HG03342 (cell line): ENCODE data around the gene DDIAS.
A peak's percentile ranks its signal among the peaks of the same experiment; 100 is the strongest.
"Not testable (repeated sequence)": the region's sequence is repeated elsewhere in the genome, so short reads cannot be mapped to it uniquely, and the experiment has no call there.

Source experiments
- ATAC-seq: cut with Tn5 transposase; IDR thresholded peaks from one replicate; pipeline ENCODE4 v1.9.1; 2021; ENCODE audit warnings: mild to moderate bottlenecking, moderate library complexity; ENCODE audit not compliant: unreplicated experiment

DDIAS gene

DNA sequence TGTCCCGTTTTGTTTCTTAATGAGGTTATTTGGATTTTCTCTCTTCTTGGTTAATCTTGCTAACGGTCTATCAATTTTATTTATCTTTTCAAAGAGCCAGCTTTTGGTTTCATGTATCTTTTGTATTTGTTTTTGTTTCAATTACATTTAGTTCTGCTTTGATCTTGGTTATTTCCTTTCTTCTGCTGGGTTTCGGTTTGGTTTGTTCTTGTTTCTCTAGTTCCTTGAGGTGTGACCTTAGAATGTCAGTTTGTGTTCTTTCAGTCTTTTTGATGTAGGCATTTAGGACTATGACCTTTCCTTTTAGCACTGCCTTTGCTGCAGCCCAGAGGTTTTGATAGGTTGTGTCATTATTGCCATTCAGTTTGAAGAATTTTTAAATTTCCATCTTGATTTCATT lies 18.7 kb downstream of the DDIAS start:
- not testable (repeated sequence) for ATAC-seq

DNA sequence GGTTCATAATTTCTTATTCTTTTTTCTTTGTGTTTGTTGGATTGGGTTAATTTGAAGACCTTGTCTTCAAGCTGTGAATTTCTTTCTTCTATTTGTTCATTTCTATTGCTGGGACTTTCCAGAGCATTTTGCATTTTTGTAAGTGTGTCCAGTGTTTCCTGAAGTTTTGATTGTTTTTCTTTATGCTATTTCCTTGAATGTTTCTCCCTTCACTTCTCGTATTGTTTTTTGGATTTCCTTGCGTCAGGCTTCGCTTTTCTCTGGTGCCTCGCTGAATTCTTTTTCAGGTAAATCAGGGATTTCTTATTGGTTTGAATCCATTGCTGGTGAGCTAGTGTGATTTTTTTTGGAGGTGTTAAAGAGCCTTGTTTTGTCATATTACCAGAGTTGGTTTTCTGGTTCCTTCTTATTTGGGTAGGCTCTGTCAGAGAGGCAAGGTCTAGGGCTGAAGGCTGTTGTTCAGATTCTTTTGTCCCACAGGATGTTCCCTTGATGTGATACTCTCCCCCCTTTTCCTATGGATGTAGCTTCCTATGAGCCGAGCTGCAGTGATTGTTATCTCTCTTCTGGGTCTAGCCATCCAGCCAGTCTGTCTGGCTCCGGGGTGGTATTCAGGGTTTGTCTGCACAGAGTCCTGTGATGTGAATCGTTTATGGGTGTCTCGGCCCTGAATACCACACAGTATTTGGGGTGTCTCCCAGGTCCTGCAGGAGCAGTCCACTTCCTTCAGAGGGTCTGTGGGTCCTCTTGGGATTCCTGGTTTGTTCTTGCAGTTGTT lies 21.0 kb downstream of the DDIAS start:
- not testable (repeated sequence) for ATAC-seq

DNA sequence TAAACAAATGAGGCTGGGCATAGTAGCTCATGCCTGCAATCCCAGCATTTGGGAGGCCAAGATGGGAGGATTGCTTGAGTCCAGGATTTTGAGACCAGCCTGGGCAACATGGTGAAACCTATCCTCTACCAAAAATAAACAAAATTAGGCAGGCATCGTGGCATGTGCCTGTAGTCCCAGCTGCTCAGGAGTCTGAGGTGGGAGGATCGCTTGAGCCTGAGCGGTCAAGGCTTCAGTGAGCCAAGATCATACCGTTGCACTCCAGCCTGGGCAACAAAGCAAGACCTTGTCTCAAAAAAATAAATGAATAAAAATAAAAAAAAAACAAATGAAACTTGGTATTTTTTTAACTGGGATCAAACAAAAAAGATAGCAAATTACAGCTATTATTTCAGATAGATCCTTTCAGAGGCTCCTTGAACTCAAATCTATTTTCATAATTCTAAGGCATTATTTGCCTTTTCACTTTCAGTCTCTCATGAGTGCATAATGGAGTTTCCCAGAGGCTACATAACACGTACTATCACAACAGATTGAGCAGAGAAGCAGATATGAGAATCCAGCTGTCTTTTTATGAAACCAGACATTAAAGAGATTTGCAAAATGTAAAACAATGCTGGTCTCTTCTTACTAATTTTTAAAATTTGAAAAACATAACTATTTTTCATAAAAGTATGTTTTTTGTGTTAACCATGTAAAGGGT lies 23.1 kb downstream of the DDIAS start:
- no peak for ATAC-seq

DNA sequence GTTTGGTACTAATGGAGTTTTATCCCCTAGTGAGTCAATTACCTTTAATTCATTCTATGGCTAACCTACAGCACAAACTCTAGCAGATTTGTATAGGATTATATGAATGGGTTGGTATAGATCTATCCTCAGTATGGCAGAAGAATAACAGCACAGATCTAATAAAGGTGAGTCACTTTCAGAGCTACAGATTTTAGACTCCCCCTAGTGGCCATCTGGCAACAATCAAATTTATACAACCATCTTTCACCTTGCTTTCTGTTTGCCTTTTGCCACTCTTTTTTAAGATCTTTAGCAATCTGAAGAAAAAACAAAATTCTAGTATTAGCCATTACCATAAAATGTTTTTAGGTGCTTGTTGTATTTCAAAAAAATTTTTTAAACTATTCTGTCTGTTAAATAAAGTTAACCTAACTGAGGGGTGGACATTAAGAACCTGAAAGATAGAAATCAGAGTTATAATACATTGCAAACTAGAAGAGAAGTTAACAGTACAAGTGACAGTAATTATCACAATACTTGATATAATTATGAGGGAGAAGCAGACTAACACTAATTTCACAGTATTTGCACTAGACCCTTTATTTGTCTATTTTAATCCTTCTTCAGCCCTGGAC lies 25.8 kb downstream of the DDIAS start:
- ATAC-seq: peak; percentile 79

DNA sequence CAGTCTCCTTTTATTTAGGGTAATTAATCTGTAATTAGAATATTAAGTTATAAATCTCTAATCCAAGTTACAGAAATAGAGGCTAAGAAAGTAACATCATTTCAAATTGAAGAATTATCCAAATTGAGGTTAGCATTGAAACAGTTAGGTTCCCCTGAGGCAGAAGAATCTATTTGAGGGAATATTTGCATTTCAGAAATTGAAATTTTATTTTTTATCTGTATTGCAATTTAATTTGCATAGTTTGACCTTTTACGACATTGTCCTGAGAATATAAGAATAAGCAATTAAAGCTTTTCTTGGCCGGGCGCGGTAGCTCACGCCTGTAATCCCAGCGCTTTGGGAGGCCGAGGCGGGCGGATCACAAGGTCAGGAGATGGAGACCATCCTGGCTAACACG lies 27.6 kb downstream of the DDIAS start:
- ATAC-seq: no peak

DNA sequence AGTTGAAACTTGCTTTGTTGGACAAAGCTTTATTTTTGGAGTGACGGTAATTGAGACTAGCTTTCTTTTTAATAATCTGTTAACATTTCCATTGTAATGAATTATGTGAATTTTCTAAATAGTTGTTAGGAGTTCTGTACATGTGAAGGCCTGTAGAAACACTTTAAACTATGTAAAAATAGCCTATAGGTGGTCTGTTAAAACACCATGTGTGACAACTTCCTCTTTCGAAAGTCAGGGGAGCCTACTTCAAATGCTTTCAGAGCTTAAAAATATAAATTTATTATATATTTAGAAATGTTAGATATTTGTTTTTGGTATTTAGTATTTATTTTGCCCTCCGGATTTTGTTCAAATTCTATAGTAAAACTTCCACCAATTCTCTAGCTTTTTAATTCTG lies 28.7 kb downstream of the DDIAS start:
- ATAC-seq: no peak

DNA sequence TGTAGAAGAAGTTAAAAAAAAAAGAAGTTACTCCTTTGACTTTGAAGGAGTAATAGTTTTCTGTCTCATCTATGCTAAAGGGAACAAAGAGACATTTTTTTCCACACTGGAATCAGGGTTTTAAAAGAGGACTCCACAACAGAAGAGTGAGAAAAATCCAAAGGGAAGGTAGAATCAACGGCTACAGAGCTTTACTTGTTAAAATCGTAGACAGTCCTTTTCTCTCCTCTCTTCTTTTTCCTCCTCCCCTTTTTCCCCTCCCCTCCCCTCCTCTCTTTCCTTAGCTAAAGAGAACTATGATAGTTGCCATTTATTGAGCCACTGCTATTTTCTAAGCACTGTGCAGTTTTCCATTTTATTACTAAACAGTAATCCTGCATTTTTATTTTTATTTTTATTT lies 29.2 kb downstream of the DDIAS start:
- no peak for ATAC-seq

DNA sequence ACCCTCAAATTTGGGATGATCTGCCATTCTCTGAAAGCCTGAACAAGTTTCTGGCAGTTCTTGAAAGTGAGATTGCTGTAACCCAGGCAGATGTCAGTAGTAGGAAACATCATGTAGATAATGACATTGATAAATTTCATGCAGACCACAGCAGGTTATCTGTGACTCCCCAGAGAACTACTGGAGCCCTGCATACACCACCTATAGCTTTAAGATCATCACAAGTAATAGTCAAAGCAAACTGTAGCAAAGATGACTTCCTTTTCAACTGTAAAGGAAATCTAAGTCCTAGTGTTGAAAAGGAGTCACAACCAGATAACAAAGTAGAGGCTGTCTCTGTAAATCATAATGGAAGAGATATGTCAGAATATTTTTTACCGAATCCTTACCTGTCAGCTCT lies 31.0 kb downstream of the DDIAS start:
- ATAC-seq: no peak

DNA sequence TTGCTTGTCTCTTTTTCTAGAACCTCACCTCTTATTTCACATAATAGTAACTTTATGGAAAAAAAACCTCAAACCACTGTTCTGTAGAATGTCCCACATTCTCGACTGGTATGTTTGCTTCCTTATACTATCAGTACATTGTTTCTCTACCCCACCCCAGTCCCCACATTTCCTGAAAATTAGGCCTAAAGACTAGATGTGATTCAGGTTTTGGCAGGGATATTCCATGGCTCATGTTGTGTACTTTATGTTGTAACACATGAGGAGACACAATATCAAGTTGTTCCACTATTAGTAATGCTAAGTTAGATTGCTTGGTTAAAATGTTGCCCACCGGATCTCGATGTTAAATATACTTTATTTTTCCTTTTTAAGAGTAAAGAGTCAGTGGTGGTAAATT lies 34.7 kb downstream of the DDIAS start:
- no peak for ATAC-seq

DNA sequence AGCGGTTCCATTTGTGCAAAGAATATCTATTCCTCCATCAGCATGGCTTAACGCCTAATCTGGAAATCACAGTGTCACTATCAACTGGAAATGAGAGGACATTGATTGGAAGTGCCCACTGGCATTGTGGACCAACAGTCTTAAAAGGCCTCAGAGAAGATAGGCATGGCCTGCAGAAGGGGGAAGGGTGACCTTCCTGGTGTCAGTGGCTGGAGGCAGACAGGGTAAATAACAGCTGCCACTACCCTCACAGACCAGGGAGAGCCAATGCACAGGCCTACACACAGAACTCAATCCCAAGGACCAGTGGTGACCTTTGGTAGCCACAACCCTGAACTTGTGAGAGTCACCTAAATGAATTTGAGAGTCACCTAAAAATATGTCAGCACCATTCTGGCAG lies 36.0 kb downstream of the DDIAS start:
- ATAC-seq: no peak

DNA sequence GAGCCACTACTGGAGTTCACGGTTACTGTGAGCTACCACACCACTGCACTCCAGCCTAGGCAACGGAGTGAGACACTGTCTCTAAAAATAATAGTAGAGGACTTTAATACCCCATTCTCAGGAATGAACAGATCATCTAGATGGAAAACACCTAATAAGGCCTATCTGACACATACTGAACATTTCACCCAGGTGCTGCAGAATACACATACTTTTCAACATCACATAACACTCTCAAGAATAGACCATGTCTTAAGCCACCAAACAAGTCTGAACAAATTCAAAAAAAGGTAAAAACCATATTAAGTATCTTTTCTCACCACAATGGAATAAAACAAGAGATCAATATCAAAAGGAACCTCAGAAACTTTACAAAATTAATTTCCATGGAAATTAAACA lies 37.9 kb downstream of the DDIAS start:
- ATAC-seq: no peak

DNA sequence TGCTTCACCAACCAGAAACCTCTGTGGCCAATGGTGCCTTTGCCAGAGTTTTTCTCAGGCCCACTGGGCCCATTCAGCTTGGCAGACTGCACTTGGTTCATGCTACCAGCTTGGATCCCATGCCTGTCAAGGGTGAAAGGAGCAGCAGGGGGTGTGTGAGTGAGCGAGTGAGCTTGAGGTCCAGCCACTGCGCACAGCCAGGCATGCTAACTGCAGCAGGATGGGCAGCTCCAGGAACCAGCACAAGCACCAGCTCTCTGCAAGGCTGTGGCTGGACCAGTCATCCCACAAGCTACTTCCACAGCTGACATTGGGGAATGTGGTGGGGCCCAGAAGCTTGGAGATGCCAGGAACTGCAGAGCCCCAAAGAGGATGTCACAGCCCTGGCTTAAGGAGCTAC lies 40.8 kb downstream of the DDIAS start:
- ATAC-seq: no peak

DNA sequence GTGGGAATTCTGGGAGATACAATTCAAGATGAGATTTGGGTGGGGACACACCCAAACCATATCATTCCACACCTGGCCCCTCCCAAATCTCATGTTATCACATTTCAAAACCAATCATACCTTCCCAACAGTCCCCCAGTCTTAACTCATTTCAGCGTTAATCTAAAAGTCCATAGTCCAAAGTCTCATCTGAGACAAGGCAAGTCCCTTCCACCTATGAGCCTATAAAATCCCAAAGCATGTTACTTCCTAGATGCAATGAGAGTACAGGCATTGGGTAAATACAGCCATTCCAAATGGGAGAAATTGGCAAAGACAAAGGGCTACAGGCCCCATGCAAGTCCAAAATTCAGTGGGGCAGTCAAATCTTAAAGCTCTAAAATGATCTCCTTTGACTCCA lies 41.9 kb downstream of the DDIAS start:
- not testable (repeated sequence) for ATAC-seq

DNA sequence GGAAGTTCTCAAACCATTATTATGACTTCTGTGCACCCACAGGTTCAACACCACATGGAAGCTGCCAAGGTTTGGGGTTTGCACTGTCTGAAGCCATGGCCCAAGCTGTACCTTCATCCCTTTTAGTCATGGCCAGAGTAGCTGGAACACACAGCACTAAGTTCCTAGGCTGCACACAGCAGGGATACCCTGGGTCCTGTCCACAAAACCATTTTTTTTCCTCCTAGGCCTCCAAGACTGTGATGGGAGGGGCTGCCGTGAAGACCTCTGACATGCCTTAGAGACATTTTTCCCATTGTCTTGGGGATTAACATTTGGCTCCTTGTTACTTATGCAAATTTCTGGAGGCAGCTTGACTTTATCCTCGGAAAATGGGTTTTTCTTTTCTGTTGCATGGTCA lies 42.7 kb downstream of the DDIAS start:
- ATAC-seq: no peak

DNA sequence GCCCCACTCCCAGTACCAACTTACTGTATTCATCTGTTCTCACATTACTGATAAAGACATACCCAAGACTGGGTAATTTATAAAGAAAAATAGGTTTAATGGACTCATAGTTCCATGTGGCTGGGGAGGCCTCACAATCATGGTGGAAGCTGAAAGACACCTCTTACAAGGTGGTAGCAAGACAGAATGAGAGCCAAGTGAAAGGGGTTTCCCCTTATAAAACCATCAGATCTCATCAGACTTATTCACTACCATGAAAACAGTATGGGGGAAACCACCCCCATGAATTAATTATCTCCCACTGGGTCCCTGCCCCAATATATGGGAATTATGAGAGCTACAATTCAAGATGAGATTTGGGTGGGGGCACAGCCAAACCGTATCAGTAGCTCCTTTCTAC lies 43.5 kb downstream of the DDIAS start:
- not testable (repeated sequence) for ATAC-seq

DNA sequence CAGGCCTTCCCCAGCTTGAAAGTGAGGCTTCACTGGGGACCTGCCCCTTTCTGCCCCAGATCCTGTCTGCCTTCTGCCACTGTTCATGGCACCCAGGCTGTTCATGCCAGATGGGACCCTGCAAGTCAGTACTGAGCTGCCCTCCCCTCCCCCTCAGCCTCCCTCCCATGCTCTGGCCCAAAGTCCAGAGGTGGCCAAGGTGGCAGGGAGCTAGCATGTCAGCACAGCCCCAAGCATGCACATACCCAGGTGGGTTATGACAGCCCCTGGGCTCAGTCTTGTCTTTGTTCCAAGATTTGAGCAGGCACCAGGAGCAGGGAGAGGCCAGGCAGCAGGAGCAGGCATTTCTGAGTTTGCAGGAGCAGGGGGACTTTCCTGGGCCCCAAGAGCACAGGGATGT lies 44.1 kb downstream of the DDIAS start:
- no peak for ATAC-seq

DNA sequence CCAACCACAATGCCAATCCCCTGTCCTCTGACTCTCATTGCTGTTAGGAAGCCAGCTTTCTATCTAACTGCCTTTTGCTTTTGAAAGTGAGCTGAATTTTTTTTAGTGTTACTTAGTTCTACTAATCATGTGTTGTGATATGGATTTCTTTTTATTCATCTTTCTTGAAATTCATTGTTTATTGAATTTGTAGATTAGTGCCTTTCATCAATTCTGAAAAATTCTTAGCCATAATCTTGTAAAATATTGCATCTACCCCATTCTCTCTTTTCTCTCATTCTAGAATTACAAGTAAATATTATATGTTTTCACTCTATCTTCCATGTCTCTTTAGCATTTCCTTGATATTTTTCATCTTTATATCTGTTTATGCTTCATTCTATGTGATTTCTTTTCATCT lies 47.8 kb downstream of the DDIAS start:
- ATAC-seq: no peak

DNA sequence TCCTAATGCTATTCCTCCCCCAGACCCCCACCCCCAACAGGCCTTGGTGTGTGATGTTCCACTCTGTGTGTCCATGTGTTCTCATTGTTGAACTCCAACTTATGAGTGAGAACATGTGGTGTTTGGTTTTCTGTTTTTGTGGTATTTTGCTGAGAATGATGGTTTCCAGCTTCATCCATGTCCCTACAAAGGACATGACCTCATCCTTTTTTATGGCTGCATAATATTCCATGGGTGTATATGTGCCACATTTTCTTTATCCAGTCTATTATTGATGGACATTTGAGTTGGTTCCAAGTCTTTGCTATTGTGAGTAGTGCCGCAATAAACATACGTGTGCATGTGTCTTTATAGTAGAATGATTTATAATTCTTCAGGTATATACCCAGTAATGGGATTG lies 49.0 kb downstream of the DDIAS start:
- not testable (repeated sequence) for ATAC-seq

DNA sequence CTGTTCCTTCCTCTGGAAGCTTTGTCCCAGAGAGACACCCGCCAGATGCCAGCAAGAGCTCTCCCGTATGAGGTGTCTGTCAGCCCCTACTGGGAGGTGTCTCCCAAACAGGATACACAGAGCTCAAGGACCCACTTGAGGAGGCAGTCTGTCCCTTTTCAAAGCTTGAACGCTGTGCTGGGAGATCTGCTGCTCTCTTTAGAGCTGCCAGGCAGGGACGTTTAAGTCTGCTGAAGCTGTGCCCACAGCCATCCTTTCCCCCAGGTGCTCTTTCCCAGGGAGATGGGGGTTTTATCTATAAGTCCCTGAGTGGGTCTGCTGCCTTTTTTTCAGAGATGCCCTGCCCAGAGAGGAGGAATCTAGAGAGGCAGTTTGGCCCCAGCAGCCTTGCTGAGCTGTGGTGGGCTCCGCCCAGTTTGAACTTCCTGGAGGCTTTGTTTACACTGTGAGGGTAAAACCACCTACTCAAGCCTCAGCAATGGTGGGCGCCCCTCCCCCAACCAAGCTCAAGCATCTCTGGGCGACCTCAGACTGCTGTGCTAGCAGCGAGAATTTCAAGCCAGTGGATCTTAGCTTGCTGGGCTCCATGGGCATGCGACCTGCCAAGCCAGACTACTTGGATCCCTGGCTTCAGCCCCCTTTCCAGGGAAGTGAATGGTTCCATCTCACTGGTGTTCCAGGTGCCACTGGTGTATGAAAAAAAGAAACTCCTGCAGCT lies 54.4 kb downstream of the DDIAS start:
- not testable (repeated sequence) for ATAC-seq

DNA sequence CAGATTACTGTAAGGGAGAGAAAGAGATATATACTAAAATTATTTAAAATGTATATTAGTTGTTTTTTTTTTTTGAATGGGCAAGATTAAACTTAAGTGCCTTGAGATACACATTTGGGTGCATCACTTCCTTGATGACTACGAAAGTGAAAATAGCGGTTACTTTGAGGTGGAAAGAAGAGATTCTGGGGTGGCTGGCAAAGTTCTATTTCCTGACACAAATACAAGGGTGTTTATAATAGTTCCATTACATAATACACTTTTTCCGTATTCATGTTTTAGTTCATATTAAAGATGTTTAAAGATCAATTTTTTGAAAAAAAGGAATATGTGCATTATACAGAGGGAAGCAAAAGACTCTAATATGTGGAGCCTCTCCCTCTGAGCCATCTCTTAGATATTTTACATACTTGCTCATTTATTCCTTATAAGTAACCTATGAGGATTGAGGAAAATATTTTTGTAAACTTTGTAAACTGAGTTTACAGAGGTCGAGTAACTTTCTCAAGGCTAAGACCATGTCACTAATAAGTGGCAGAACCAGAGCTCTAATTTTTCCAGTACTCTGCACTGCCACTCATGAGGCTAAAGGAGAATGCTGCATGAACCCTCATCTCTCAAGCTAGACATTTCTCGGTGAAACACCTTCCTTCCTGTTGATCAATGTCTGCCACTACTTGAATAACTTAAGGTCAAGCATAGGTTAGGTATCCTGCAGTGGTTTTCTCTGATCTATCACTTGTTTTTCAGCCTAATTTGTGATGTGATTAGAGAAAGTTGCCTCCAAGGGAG lies 58.6 kb downstream of the DDIAS start:
- peak; percentile 91 for ATAC-seq

DNA sequence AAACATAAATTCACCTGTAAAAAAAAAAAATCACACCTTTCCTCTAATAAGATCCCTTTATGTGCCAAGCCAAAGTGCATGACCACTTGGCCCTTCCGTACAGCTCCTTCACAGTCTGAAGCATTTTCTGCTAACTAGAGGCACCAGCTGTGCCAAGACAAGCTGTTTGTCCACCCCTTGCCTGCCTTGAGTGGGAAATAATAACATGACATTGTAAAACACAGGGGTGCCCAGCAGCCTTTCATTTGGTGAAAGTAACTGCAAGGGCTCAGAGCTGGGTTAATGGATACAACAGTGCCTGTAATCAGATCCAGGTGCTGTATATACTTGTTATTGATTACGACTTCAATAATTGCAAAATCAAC lies 59.2 kb downstream of the DDIAS start:
- peak; percentile 33 for ATAC-seq
